Panc1 (cell line): Measurements from ENCODE around the gene ROCK2. TPM values are rescaled to one million over a fixed set of nuclear protein-coding genes. Genes with fewer than 3 reads are reported as not detected.

Source experiments
- ATAC-seq: fragments of 200-7000 bp; cut with Tn5 transposase; 2 replicates; pipeline ENCODE4 v1.9.1; 2020; ENCODE audit warnings: mild to moderate bottlenecking, moderate library complexity
- BruUV-seq: library from RNA; stranded (reverse); fragments of 400-500 nt; replicated peaks from 2 replicates; lab custom pipeline; 2021; lab: Mats Ljungman, UMichigan
- CTCF ChIA-PET: fragments of 300-600 bp; sonication (Branson Sonifier 250); formaldehyde crosslinking; loops from one replicate; lab custom pipeline; 2022; ENCODE audit warnings: antibody characterized with exemption; lab: Charles Lee
- POLR2A ChIA-PET: fragments of 300-600 bp; sonication (Branson Sonifier 250); formaldehyde crosslinking; loops from one replicate; lab custom pipeline; 2022; ENCODE audit warnings: antibody characterized with exemption; lab: Charles Lee
- DNase-seq: peaks from one replicate; pipeline ENCODE4 v3.0.0-alpha.2; 2010; ENCODE audit warnings: low read depth, low spot score
- H3K27ac ChIP-seq: 2 replicates; pipeline ENCODE4 v1.5.1; 2011; ENCODE audit warnings: mild to moderate bottlenecking, low read length, inconsistent platforms
- H3K27me3 ChIP-seq: fragments of 200-500 bp; sonication (Bioruptor generic); 2 replicates; pipeline ENCODE4 v1.6.0; 2014; ENCODE audit warnings: low read length, inconsistent platforms; ENCODE audit not compliant: control insufficient read depth, insufficient read depth
- H3K36me3 ChIP-seq: fragments of 200-500 bp; sonication (Bioruptor generic); 2 replicates; pipeline ENCODE4 v1.5.1; 2014; ENCODE audit warnings: inconsistent platforms, mild to moderate bottlenecking, low read length, moderate library complexity; ENCODE audit not compliant: control insufficient read depth, insufficient read depth
- H3K4me1 ChIP-seq: 2 replicates; pipeline ENCODE4 v1.5.1; 2011; ENCODE audit warnings: inconsistent platforms, mild to moderate bottlenecking, low read length, moderate library complexity; ENCODE audit not compliant: control insufficient read depth, insufficient read depth
- H3K4me3 ChIP-seq, 2 experiments: 2 replicates each; pipeline ENCODE4 v1.5.1; 2011 to 2012; ENCODE audit warnings: low read depth in 2 of 2, low read length in 2 of 2, mild to moderate bottlenecking in 2 of 2, inconsistent platforms in 1 of 2, moderate library complexity in 1 of 2
- H3K9me3 ChIP-seq: fragments of 200-500 bp; sonication (Bioruptor generic); 2 replicates; pipeline ENCODE4 v1.5.1; 2014; ENCODE audit warnings: low read depth, mild to moderate bottlenecking, inconsistent platforms, low read length, moderate library complexity; ENCODE audit not compliant: control insufficient read depth, insufficient read depth
- CTCF ChIP-seq: fragments of 450-650 bp; IDR thresholded peaks from 2 replicates; pipeline ENCODE4 v1.5.1; 2017; ENCODE audit warnings: mild to moderate bottlenecking
- POLR2AphosphoS5 ChIP-seq: IDR thresholded peaks from 2 replicates; pipeline ENCODE4 v1.6.1; 2012; ENCODE audit warnings: mild to moderate bottlenecking, low read depth, low read length, moderate library complexity
- REST ChIP-seq, 2 experiments: IDR thresholded peaks; 2 replicates each; pipeline ENCODE4 v1.6.1; 2011 to 2012; ENCODE audit warnings: low read depth in 2 of 2, control low read depth in 1 of 2, low read length in 1 of 2, mild to moderate bottlenecking in 1 of 2, moderate library complexity in 1 of 2; ENCODE audit not compliant: insufficient read depth in 1 of 2
- SIN3A ChIP-seq: IDR thresholded peaks from 2 replicates; pipeline ENCODE4 v1.6.1; 2012; ENCODE audit warnings: low read depth, mild to moderate bottlenecking, low read length, moderate library complexity, borderline replicate concordance; ENCODE audit not compliant: insufficient read depth
- TCF7L2 ChIP-seq: IDR thresholded peaks from 2 replicates; pipeline ENCODE4 v1.6.1; 2011; ENCODE audit warnings: mild to moderate bottlenecking, low read depth, low read length, inconsistent platforms
- in situ Hi-C: cut with HindIII; loops from 2 replicates; pipeline ENCODE4 v1.10.0; 2016; ENCODE audit warnings: low sequenced_read_pairs, low pct_unique_long_range_greater_than_20kb
- intact Hi-C: fragments of 100-400 bp; cut with micrococcal nuclease; formaldehyde crosslinking; loops from one replicate; pipeline ENCODE4 v1.10.0; 2022; ENCODE audit not compliant: unreplicated experiment
- total RNA-seq: library from RNA; stranded (reverse); gene quantifications from one replicate; pipeline ENCODE4 v1.2.1, GENCODE V29; 2021; ENCODE audit not compliant: unreplicated experiment

ROCK2 gene
- total RNA-seq, 1 experiment from 2014 or later = 47.9 TPM

GRCh38 chr2:11367170-11367730, 22.8 kb upstream of the ROCK2 start:
- H3K27me3 ChIP-seq = no peaks in the 10 kb centered on the region
- intact Hi-C loops = no loop called here
- DNase-seq (no peak), ATAC-seq (no peak)
- BruUV-seq = no TSS peak
- H3K4me1 ChIP-seq = no peaks in the 10 kb centered on the region; the same call in 1 of the 2 replicates
- H3K4me3 ChIP-seq = no peak overlapping the region
- ChIA-PET POLR2A (no interaction called here), CTCF (interaction anchor here (0.6 kb wide), 1 partner anchor 8 kb away, joined by 3 read pairs; no protein-coding TSS in a partner anchor)
- TF ChIP-seq REST (IDR thresholded peaks at IDR 0.05; ENCODE audit: insufficient read depth in 1 of 2, low read depth in 2 of 2, low read length in 1 of 2) (no peak), POLR2AphosphoS5 (no peak), CTCF (no peak), TCF7L2 (no peak), SIN3A (no peak)
- H3K36me3 ChIP-seq = no peaks in the 10 kb centered on the region
- H3K9me3 ChIP-seq = no peaks in the 10 kb centered on the region
- H3K27ac ChIP-seq = no peak overlapping the region
- in situ Hi-C loops = no loop called here

- DNase-seq (no peak), ATAC-seq (no peak)
- CTCF ChIA-PET = interaction anchor here (0.6 to 0.7 kb wide), 2 partner anchors 14 to 46 kb away, joined by 3 to 4 read pairs; no protein-coding TSS in a partner anchor
- Histone ChIP-seq H3K9me3 (no peaks in the 10 kb centered on the region), H3K4me1 (no peaks in the 10 kb centered on the region; the same call in 1 of the 2 replicates), H3K27me3 (no peaks in the 10 kb centered on the region), H3K4me3 (no peak overlapping the region), H3K27ac (no peak overlapping the region), H3K36me3 (no peaks in the 10 kb centered on the region)
- POLR2A ChIA-PET = no interaction called here
- in situ Hi-C loops = no loop called here
- intact Hi-C loops = no loop called here
- TF ChIP-seq TCF7L2 = no peak
- TF ChIP-seq POLR2AphosphoS5 = no peak
- no peak for TF ChIP-seq SIN3A
- no peak for TF ChIP-seq REST (IDR thresholded peaks at IDR 0.05; ENCODE audit: insufficient read depth in 1 of 2, low read depth in 2 of 2, low read length in 1 of 2)
- no peak for TF ChIP-seq CTCF
- BruUV-seq = no TSS peak
These were observed 21.9 kb upstream of the ROCK2 start for GRCh38 chr2:11366326-11366741.
